ENCODE measurements around the gene SLC9A7. TPM values are rescaled to one million over a fixed set of nuclear protein-coding genes. Genes with fewer than 3 reads are reported as not detected.

SLC9A7 gene
- polyA plus RNA-seq, 2 donors: 1.3 to 2.0 TPM

GRCh38 chrX:46574774-46575381 lies 184.0 kb downstream of the SLC9A7 start:
- Histone ChIP-seq H3K4me1 (ENCODE audit: control insufficient read depth in 2 of 2, insufficient read depth in 2 of 2, low read length in 1 of 2) (peaks cover 0 to 10% of the 10 kb centered on the region in 2 donors), H3K27me3 (ENCODE audit: control insufficient read depth in 1 of 2, insufficient read depth in 2 of 2, low read length in 2 of 2) (no peaks in the 10 kb centered on the region), H3K9me3 (ENCODE audit: control insufficient read depth in 2 of 2, insufficient read depth in 1 of 2, low read depth in 1 of 2, low read length in 1 of 2) (peaks cover 0 to 4% of the 10 kb centered on the region in 2 donors), H3K4me3 (ENCODE audit: low read depth in 1 of 2, low read length in 2 of 2) (peak overlapping the region; percentile 39 to 63), H3K27ac (ENCODE audit: low read depth in 2 of 2, low read length in 1 of 2) (peak overlapping the region in 1 of 2 donors; percentile 59), H3K36me3 (ENCODE audit: control insufficient read depth in 2 of 2, insufficient read depth in 2 of 2, low read length in 1 of 2) (no peaks in the 10 kb centered on the region)
- 1 to 45% methylated on average over 75 to 90 of the region's 90 CpGs for WGBS, 2 donors

- H3K4me3 ChIP-seq (ENCODE audit: low read depth in 1 of 2, low read length in 2 of 2): peak overlapping the region; percentile 39 to 63
- H3K36me3 ChIP-seq (ENCODE audit: control insufficient read depth in 2 of 2, insufficient read depth in 2 of 2, low read length in 1 of 2): no peaks in the 10 kb centered on the region
- WGBS, 2 donors: 1 to 38% methylated on average over 99 to 107 of the region's 107 CpGs
- peaks cover 0 to 4% of the 10 kb centered on the region in 2 donors for H3K9me3 ChIP-seq (ENCODE audit: control insufficient read depth in 2 of 2, insufficient read depth in 1 of 2, low read depth in 1 of 2, low read length in 1 of 2)
- peak overlapping the region; percentile 22 to 67 for H3K27ac ChIP-seq (ENCODE audit: low read depth in 2 of 2, low read length in 1 of 2)
- H3K27me3 ChIP-seq (ENCODE audit: control insufficient read depth in 1 of 2, insufficient read depth in 2 of 2, low read length in 2 of 2): no peaks in the 10 kb centered on the region
- peaks cover 0 to 10% of the 10 kb centered on the region in 2 donors for H3K4me1 ChIP-seq (ENCODE audit: control insufficient read depth in 2 of 2, insufficient read depth in 2 of 2, low read length in 1 of 2)
These were observed 184.8 kb downstream of the SLC9A7 start for GRCh38 chrX:46573892-46574773.

- H3K9me3 ChIP-seq (ENCODE audit: control insufficient read depth in 2 of 2, insufficient read depth in 1 of 2, low read depth in 1 of 2, low read length in 1 of 2): peaks cover 0 to 4% of the 10 kb centered on the region in 2 donors
- H3K4me3 ChIP-seq (ENCODE audit: low read depth in 1 of 2, low read length in 2 of 2): peak within 1 kb of the TSS; percentile 39 to 63
- H3K27me3 ChIP-seq (ENCODE audit: control insufficient read depth in 1 of 2, insufficient read depth in 2 of 2, low read length in 2 of 2): no peaks in the 10 kb centered on the region
- peak within 1 kb of the TSS; percentile 26 to 67 for H3K27ac ChIP-seq (ENCODE audit: low read depth in 2 of 2, low read length in 1 of 2)
- H3K4me1 ChIP-seq (ENCODE audit: control insufficient read depth in 2 of 2, insufficient read depth in 2 of 2, low read length in 1 of 2): peaks cover 0 to 10% of the 10 kb centered on the region in 2 donors
- WGBS, 2 donors: 4 to 33% methylated on average over 34 to 35 of the region's 35 CpGs
- H3K36me3 ChIP-seq (ENCODE audit: control insufficient read depth in 2 of 2, insufficient read depth in 2 of 2, low read length in 1 of 2): no peaks in the 10 kb centered on the region
These were observed 185.5 kb downstream of the SLC9A7 start, which contains the start of gene CHST7 for GRCh38 chrX:46573331-46573891. Gene CHST7, plus strand, starts transcription at chrX:46573765. Its CDS starts 167 bp downstream, at chrX:46573932.

GRCh38 chrX:46572340-46572936 lies 186.5 kb downstream of the SLC9A7 start:
- Histone ChIP-seq H3K36me3 (ENCODE audit: control insufficient read depth in 2 of 2, insufficient read depth in 2 of 2, low read length in 1 of 2) (no peaks in the 10 kb centered on the region), H3K9me3 (ENCODE audit: control insufficient read depth in 2 of 2, insufficient read depth in 1 of 2, low read depth in 1 of 2, low read length in 1 of 2) (peaks cover 0 to 4% of the 10 kb centered on the region in 2 donors), H3K4me3 (ENCODE audit: low read depth in 1 of 2, low read length in 2 of 2) (no peak overlapping the region), H3K4me1 (ENCODE audit: control insufficient read depth in 2 of 2, insufficient read depth in 2 of 2, low read length in 1 of 2) (peaks cover 0 to 7% of the 10 kb centered on the region in 2 donors), H3K27me3 (ENCODE audit: control insufficient read depth in 1 of 2, insufficient read depth in 2 of 2, low read length in 2 of 2) (no peaks in the 10 kb centered on the region), H3K27ac (ENCODE audit: low read depth in 2 of 2, low read length in 1 of 2) (no peak overlapping the region)
- 68 to 69% methylated on average over 5 of the region's 5 CpGs for WGBS, 2 donors

- H3K4me3 ChIP-seq (ENCODE audit: low read depth in 1 of 2, low read length in 2 of 2): no peak overlapping the region
- H3K27me3 ChIP-seq (ENCODE audit: control insufficient read depth in 1 of 2, insufficient read depth in 2 of 2, low read length in 2 of 2): no peaks in the 10 kb centered on the region
- H3K9me3 ChIP-seq (ENCODE audit: control insufficient read depth in 2 of 2, insufficient read depth in 1 of 2, low read depth in 1 of 2, low read length in 1 of 2): peaks cover 0 to 4% of the 10 kb centered on the region in 2 donors
- no peak overlapping the region for H3K27ac ChIP-seq (ENCODE audit: low read depth in 2 of 2, low read length in 1 of 2)
- H3K36me3 ChIP-seq (ENCODE audit: control insufficient read depth in 2 of 2, insufficient read depth in 2 of 2, low read length in 1 of 2): no peaks in the 10 kb centered on the region
- 75 to 91% methylated on average over 10 of the region's 10 CpGs for WGBS, 2 donors
- H3K4me1 ChIP-seq (ENCODE audit: control insufficient read depth in 2 of 2, insufficient read depth in 2 of 2, low read length in 1 of 2): peaks cover 0 to 7% of the 10 kb centered on the region in 2 donors
These were observed 187.2 kb downstream of the SLC9A7 start for GRCh38 chrX:46571423-46572339.

GRCh38 chrX:46569621-46570020 lies 189.3 kb downstream of the SLC9A7 start:
- no peak overlapping the region for H3K27ac ChIP-seq (ENCODE audit: low read depth in 2 of 2, low read length in 1 of 2)
- H3K27me3 ChIP-seq (ENCODE audit: control insufficient read depth in 1 of 2, insufficient read depth in 2 of 2, low read length in 2 of 2): no peaks in the 10 kb centered on the region
- H3K36me3 ChIP-seq (ENCODE audit: control insufficient read depth in 2 of 2, insufficient read depth in 2 of 2, low read length in 1 of 2): no peaks in the 10 kb centered on the region
- H3K4me1 ChIP-seq (ENCODE audit: control insufficient read depth in 2 of 2, insufficient read depth in 2 of 2, low read length in 1 of 2): peaks cover 0 to 3% of the 10 kb centered on the region in 2 donors
- peaks cover 0 to 4% of the 10 kb centered on the region in 2 donors for H3K9me3 ChIP-seq (ENCODE audit: control insufficient read depth in 2 of 2, insufficient read depth in 1 of 2, low read depth in 1 of 2, low read length in 1 of 2)
- no peak overlapping the region for H3K4me3 ChIP-seq (ENCODE audit: low read depth in 1 of 2, low read length in 2 of 2)

- H3K4me3 ChIP-seq (ENCODE audit: low read depth in 1 of 2, low read length in 2 of 2): no peak overlapping the region
- no peaks in the 10 kb centered on the region for H3K36me3 ChIP-seq (ENCODE audit: control insufficient read depth in 2 of 2, insufficient read depth in 2 of 2, low read length in 1 of 2)
- H3K9me3 ChIP-seq (ENCODE audit: control insufficient read depth in 2 of 2, insufficient read depth in 1 of 2, low read depth in 1 of 2, low read length in 1 of 2): no peaks in the 10 kb centered on the region
- H3K27me3 ChIP-seq (ENCODE audit: control insufficient read depth in 1 of 2, insufficient read depth in 2 of 2, low read length in 2 of 2): no peaks in the 10 kb centered on the region
- no peak overlapping the region for H3K27ac ChIP-seq (ENCODE audit: low read depth in 2 of 2, low read length in 1 of 2)
- no peaks in the 10 kb centered on the region for H3K4me1 ChIP-seq (ENCODE audit: control insufficient read depth in 2 of 2, insufficient read depth in 2 of 2, low read length in 1 of 2)
These were observed 191.5 kb downstream of the SLC9A7 start for GRCh38 chrX:46567388-46567787.

GRCh38 chrX:46561824-46562657 lies 196.9 kb downstream of the SLC9A7 start:
- Histone ChIP-seq H3K4me3 (ENCODE audit: low read depth in 1 of 2, low read length in 2 of 2) (no peak overlapping the region), H3K27ac (ENCODE audit: low read depth in 2 of 2, low read length in 1 of 2) (no peak overlapping the region), H3K9me3 (ENCODE audit: control insufficient read depth in 2 of 2, insufficient read depth in 1 of 2, low read depth in 1 of 2, low read length in 1 of 2) (no peaks in the 10 kb centered on the region), H3K27me3 (ENCODE audit: control insufficient read depth in 1 of 2, insufficient read depth in 2 of 2, low read length in 2 of 2) (no peaks in the 10 kb centered on the region), H3K36me3 (ENCODE audit: control insufficient read depth in 2 of 2, insufficient read depth in 2 of 2, low read length in 1 of 2) (no peaks in the 10 kb centered on the region), H3K4me1 (ENCODE audit: control insufficient read depth in 2 of 2, insufficient read depth in 2 of 2, low read length in 1 of 2) (no peaks in the 10 kb centered on the region)
- WGBS, 2 donors: 68% methylated on average over 6 of the region's 6 CpGs
